Endothelial cell of umbilical vein (primary cell): ENCODE data around the gene WNT2. TPM values are rescaled to one million over a fixed set of nuclear protein-coding genes. Genes with fewer than 3 reads are reported as not detected.

Experiments used
- BruUV-seq: library from RNA; stranded (reverse); fragments of 400-500 nt; replicated peaks from 2 replicates; lab custom pipeline; 2021; lab: Mats Ljungman, UMichigan
- CTCF ChIA-PET: fragments of 300-600, 350-600 bp; sonication (Branson Sonifier 250); formaldehyde crosslinking; loops from one replicate; lab custom pipeline; 2021; ENCODE audit warnings: antibody characterized with exemption, inconsistent platforms; lab: Charles Lee
- POLR2A ChIA-PET: fragments of 300-600, 350-600 bp; sonication (Branson Sonifier 250); formaldehyde crosslinking; loops from one replicate; lab custom pipeline; 2021; ENCODE audit warnings: antibody characterized with exemption, inconsistent platforms; lab: Charles Lee
- DNase-seq: peaks from one replicate; pipeline ENCODE4 v3.0.0-alpha.2; 2011; ENCODE audit warnings: low read depth, low spot score
- FAIRE-seq: peaks from 2 replicates; lab custom pipeline; 2011; peaks lifted over from hg19 to GRCh38; lab: Jason Lieb, UNC
- H2AFZ ChIP-seq: 2 replicates; pipeline ENCODE4 v1.6.0; 2012; ENCODE audit warnings: low read depth, low read length, control low read depth, inconsistent platforms
- H3K27ac ChIP-seq: 2 replicates; pipeline ENCODE4 v1.5.1; 2011; ENCODE audit warnings: low read depth, mild to moderate bottlenecking, control low read depth, low read length, moderate library complexity; ENCODE audit not compliant: insufficient read depth
- H3K27me3 ChIP-seq, 2 experiments: 2 replicates each; pipeline versions ENCODE4 v1.6.0 to v1.6.1; 2011; ENCODE audit warnings: low read length in 2 of 2, mixed read lengths in 1 of 2; ENCODE audit not compliant: control insufficient read depth in 2 of 2, insufficient read depth in 2 of 2
- H3K36me3 ChIP-seq, 2 experiments: 2 replicates in 1 of 2; 3 replicates in 1 of 2; pipeline ENCODE4 v1.5.1; 2011; ENCODE audit warnings: low read length in 2 of 2, mild to moderate bottlenecking in 1 of 2, moderate library complexity in 1 of 2; ENCODE audit not compliant: control insufficient read depth in 2 of 2, insufficient read depth in 2 of 2; ENCODE audit errors: extremely low read depth in 1 of 2
- H3K4me1 ChIP-seq: 3 replicates; pipeline ENCODE4 v1.5.1; 2011; ENCODE audit warnings: mild to moderate bottlenecking, low read length; ENCODE audit not compliant: control insufficient read depth, insufficient read depth; ENCODE audit errors: extremely low read depth
- H3K4me2 ChIP-seq: 2 replicates; pipeline ENCODE4 v1.6.1; 2011; ENCODE audit warnings: low read length, control low read depth, mixed read lengths; ENCODE audit not compliant: insufficient read depth
- H3K4me3 ChIP-seq, 3 experiments: fragments of 200-600 bp in 1 of 3; sonication (generic), shearing (Covaris generic) in 1 of 3; replicated peaks in 1 of 3; 2 replicates each; pipeline ENCODE4 v1.5.1; 2011 to 2016; ENCODE audit warnings: control low read depth in 3 of 3, low read length in 3 of 3, mild to moderate bottlenecking in 2 of 3, inconsistent platforms in 1 of 3, low read depth in 1 of 3, moderate library complexity in 1 of 3; ENCODE audit not compliant: insufficient read depth in 1 of 3
- H3K79me2 ChIP-seq: 2 replicates; pipeline ENCODE4 v1.6.0; 2012; ENCODE audit warnings: low read length, inconsistent platforms; ENCODE audit not compliant: control insufficient read depth, insufficient read depth
- H3K9ac ChIP-seq: replicated peaks from 2 replicates; pipeline ENCODE3; 2011; ENCODE audit warnings: low read length, control low read depth; ENCODE audit not compliant: insufficient read depth; ENCODE audit errors: extremely low read depth
- H3K9me1 ChIP-seq: replicated peaks from 3 replicates; pipeline ENCODE4 v1.6.0; 2011; ENCODE audit warnings: mild to moderate bottlenecking, low read length; ENCODE audit not compliant: control insufficient read depth, insufficient read depth; ENCODE audit errors: extremely low read depth
- H3K9me3 ChIP-seq: replicated peaks from 2 replicates; pipeline ENCODE4 v1.5.1; 2012; ENCODE audit warnings: low read length, inconsistent platforms; ENCODE audit not compliant: control insufficient read depth, insufficient read depth
- H4K20me1 ChIP-seq: replicated peaks from 2 replicates; pipeline ENCODE3; 2011; ENCODE audit warnings: mild to moderate bottlenecking, low read length; ENCODE audit not compliant: control insufficient read depth, insufficient read depth; ENCODE audit errors: extremely low read depth
- CTCF ChIP-seq, 2 donors: IDR thresholded peaks; 1 replicate in 1 of 2; 2 replicates in 1 of 2; pipeline ENCODE4 v1.5.1; 2011; ENCODE audit warnings: low read length in 2 of 2, mild to moderate bottlenecking in 2 of 2, moderate library complexity in 2 of 2, control low read depth in 1 of 2, inconsistent platforms in 1 of 2, low read depth in 1 of 2; ENCODE audit not compliant: insufficient read depth in 1 of 2; ENCODE audit errors: extremely low read depth in 1 of 2
- EZH2 ChIP-seq: IDR thresholded peaks from 2 replicates; pipeline ENCODE4 v1.6.1; 2012; ENCODE audit warnings: borderline replicate concordance, low read depth, mild to moderate bottlenecking, moderate library complexity, low read length, inconsistent platforms; ENCODE audit not compliant: severe bottlenecking
- FOS ChIP-seq: IDR thresholded peaks from 2 replicates; pipeline ENCODE4 v1.6.1; 2011; ENCODE audit warnings: mild to moderate bottlenecking, low read length, moderate library complexity, borderline replicate concordance; ENCODE audit not compliant: insufficient read depth
- GATA2 ChIP-seq: IDR thresholded peaks from 2 replicates; pipeline ENCODE4 v1.7.0; 2011; ENCODE audit warnings: low read depth, mild to moderate bottlenecking, moderate library complexity, mixed read lengths, low read length; ENCODE audit not compliant: insufficient read length, insufficient read depth
- JUN ChIP-seq: IDR thresholded peaks from 2 replicates; pipeline ENCODE4 v1.6.1; 2011; ENCODE audit warnings: borderline replicate concordance, low read depth; ENCODE audit not compliant: insufficient read length, insufficient read depth
- MYC ChIP-seq: IDR thresholded peaks from one replicate; pipeline ENCODE4 v1.6.1; 2011; ENCODE audit warnings: mild to moderate bottlenecking, low read depth, low read length
- POLR2A ChIP-seq: IDR thresholded peaks from 2 replicates; pipeline ENCODE4 v1.6.1; 2012; ENCODE audit warnings: low read depth, mild to moderate bottlenecking, control low read depth, low read length
- POLR2AphosphoS5 ChIP-seq: IDR thresholded peaks from 2 replicates; pipeline ENCODE4 v1.6.1; 2012; ENCODE audit warnings: low read depth, mild to moderate bottlenecking, control low read depth, low read length, moderate library complexity; ENCODE audit not compliant: insufficient read depth
- dilution Hi-C: fragments of 300-500 bp; cut with MboI; formaldehyde crosslinking; loops from one replicate; pipeline ENCODE4 v1.15.0; 2019; ENCODE audit warnings: low sequenced_read_pairs; ENCODE audit not compliant: extremely low pct_ligation_motif_present
- intact Hi-C: fragments of 100-400 bp; cut with micrococcal nuclease; formaldehyde crosslinking; loops from one replicate; pipeline ENCODE4 v1.10.0; 2022
- polyA plus RNA-seq, 4 experiments: library from polyadenylated mRNA; depleted of rRNA in 3 of 4; stranded (reverse) in 3 of 4; unstranded in 1 of 4; fragments of >200 nt; gene quantifications; 2 replicates each; pipeline versions ENCODE4 v1.2.1 to v1.2.3, GENCODE V29; 2011 to 2012; ENCODE audit warnings: missing spikeins in 1 of 4
- total RNA-seq: library from RNA; stranded (reverse); gene quantifications from 2 replicates; pipeline ENCODE4 v1.2.3, GENCODE V29; 2021

Gene WNT2
- total and polyA plus RNA-seq, 2 donors (not counting 3 experiments of a cell fraction or from before 2014, with no cell fraction given): not detected

GRCh38 chr7:117249696-117250095 lies 73.2 kb downstream of the WNT2 start:
- Histone ChIP-seq H2AFZ (no peak overlapping the region), H3K79me2 (no peaks in the 10 kb centered on the region), H3K4me2 (no peak overlapping the region), H3K27me3 (peaks cover 3 to 4% of the 10 kb centered on the region in 2 experiments), H3K9me1 (no peaks in the 10 kb centered on the region), H3K27ac (no peak overlapping the region), H4K20me1 (no peaks in the 10 kb centered on the region), H3K9me3 (no peaks in the 10 kb centered on the region), H3K9ac (no peak overlapping the region), H3K36me3 (no peaks in the 10 kb centered on the region), H3K4me1 (no peaks in the 10 kb centered on the region), H3K4me3 (no peak overlapping the region)
- ChIA-PET POLR2A (no interaction called here), CTCF (interaction anchor here (1.6 kb wide), 1 partner anchor 11 kb away, joined by 4 read pairs; no protein-coding TSS in a partner anchor)
- DNase-seq (no peak), FAIRE-seq (no peak)
- no peak for TF ChIP-seq POLR2AphosphoS5
- no peak for TF ChIP-seq JUN
- TF ChIP-seq CTCF (IDR thresholded peaks at IDR 0.05; ENCODE audit: extremely low read depth in 1 of 2, insufficient read depth in 1 of 2, low read depth in 1 of 2, low read length in 2 of 2): no peak
- TF ChIP-seq EZH2: no peak
- TF ChIP-seq FOS: no peak
- TF ChIP-seq POLR2A: no peak
- no peak for TF ChIP-seq GATA2
- no peak for TF ChIP-seq MYC
- no TSS peak for BruUV-seq
- intact Hi-C loops: no loop called here
- dilution Hi-C loops: no loop called here
